RPMI7951 (cell line): Measurements from ENCODE around the gene KATNAL2. TPM values are rescaled to one million over a fixed set of nuclear protein-coding genes. Genes with fewer than 3 reads are reported as not detected.
"Not testable (repeated sequence)": the region's sequence is repeated elsewhere in the genome, so short reads cannot be mapped to it uniquely, and the experiment has no call there.

ENCODE experiments used
- DNase-seq: peaks from one replicate; pipeline ENCODE4 v3.0.0-alpha.2; 2012; ENCODE audit warnings: low read depth
- total RNA-seq: library from RNA; depleted of rRNA; stranded (reverse); fragments of >200 nt; shearing (Covaris generic); gene quantifications from 2 replicates; pipeline ENCODE4 v1.2.3, GENCODE V29; 2014

Gene KATNAL2
- total RNA-seq, 1 experiment from 2014 or later: 5.8 TPM

DNA sequence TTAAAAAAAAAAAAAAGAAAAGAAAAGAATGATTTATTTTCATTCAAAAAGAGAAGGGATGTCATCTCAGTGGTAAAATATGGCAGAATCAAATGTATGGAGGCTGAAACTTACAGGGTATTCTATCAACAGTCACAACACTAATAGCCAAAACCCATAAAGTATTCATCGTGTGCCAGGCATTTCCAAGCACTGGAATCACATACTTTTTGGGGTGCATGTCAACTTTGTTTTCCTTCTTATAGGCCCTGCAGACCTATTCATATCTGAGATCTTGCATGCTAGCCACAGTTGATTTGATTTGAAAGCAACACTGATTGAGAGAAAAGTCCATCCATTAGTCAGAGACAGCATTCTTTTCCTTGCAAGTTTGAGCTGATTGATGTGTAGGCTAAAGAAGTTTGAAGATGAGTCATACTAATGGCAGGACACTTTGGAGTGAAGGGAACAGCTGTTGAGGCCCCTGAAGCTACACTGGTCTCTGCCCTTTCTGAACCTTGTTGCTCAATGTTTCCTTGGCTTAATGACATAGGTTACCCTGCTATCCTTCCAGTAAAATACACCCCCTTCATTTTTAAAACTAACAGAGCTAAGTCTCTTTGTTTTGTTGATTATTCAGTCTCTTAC lies 22.0 kb downstream of the KATNAL2 start:
- DNase-seq: peak; percentile 94

DNA sequence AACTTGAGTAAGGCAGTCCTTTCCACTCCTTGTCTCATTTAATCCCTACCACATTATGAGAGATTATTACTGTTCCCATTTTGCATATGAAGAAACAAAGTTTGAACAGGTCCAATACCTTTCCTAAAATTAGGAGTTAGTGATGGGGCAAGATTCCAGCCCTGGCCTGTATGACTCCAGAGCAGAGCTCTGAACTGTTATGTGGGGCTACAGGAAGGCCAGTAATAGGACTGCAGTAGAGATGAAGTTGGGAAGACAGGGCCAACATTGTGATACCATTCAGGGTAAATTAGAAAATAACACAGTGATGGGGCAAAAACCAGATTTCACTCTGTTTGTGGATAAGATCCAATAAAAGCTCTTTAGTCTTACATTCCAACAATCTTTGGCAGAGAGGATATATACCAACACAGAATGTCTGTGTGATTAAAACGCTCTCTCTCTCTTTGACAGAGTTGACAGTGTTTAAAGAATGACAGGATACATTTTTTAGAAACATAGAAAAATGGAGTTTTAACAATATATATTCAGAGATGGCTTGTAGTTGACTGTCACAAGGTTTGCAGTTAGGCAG lies 22.7 kb downstream of the KATNAL2 start:
- DNase-seq: peak; percentile 22

DNA sequence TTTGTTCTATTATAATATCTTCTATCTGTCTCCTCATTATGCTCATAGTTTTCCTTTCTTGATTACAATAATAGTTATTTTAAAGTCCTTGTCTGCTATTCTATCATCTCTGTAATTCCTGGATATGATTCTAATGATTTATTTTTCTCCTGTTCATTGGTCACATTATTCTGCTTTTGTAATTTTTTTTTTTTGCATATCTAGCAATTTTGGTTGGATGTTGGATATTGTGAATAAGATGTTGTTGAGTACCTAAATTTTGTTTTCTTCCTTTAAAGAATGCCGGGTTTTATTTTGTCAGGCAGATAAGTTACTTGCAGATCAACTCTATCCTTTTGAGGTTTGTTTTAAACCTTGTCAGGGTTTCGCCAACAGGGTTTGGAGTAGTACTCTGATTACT lies 25.2 kb downstream of the KATNAL2 start:
- no peak for DNase-seq

DNA sequence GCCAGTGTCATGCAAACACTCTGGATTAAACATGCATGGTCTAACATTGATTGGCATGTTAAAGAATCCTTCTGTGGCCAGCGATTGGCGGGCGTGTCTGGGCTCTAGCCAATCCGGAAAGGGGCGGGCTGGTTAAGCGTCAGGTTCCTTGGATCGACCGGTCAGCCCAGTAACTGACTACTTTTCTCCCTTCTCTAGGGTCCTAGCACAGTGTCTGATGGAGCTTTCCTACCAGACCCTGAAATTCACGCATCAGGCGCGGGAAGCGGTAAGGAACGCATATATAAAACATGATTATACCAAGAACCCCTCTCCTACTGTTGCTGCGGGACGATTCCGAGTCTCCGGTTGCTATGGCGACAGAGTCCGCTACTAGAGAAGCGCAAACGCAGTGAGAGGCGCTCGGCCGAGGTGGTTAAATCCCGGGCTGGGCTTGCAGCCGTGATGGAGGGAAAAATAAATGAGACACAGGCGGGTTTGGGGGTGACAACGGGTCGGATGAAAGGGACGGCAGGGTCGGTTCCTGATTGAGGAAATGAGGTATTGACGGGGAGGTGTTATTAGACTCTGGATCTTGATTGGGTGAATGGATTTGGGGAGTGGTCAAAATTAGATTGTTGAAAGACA lies 29.4 kb downstream of the KATNAL2 start:
- DNase-seq: peak; percentile 90

DNA sequence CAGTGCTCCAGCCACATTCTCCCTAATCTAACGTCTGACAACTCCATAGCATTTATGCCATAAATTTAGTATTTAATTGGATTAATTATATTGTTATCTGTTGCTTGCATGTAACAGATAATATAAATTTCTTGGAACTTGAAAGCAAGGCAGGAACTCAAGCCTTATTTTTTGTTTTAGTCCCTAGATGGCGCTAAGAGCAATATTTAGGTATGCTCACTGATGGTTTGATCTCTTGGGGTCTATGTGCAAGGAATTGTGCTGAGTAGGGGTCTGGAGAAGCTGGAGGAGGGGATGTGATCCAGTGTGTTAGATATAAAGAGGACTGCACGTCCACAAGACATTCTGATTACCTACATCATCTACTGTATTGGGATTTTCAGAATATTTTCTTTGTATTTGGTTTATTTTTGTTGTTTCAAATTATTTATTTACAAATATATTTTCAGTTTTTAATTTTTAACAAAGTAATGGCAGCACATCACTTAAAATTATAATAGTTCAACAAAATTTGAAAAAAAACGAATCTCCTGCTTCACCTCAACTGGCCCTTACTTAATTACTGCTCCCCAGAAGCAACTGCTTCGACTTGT lies 32.8 kb downstream of the KATNAL2 start:
- peak; percentile 16 for DNase-seq

DNA sequence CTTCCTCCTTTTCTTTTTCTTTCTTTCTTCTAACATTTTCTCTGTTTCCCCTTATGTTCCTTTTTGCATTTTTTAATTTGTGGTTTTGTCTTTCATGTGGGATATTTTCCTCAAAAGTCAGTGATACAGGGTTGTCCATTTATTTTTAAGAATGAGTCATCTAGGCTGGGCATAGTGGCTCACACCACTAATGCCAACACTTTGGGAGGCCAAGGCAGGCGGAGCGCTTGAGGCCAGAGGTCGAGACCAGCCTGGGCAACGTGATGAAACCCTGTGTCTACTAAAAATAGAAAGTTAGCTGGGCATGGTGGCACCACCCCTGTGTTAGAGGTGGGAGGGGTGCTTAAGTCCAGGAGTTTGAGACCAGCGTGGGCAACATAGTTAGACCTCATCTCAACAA lies 35.8 kb downstream of the KATNAL2 start:
- peak; percentile 76 for DNase-seq

DNA sequence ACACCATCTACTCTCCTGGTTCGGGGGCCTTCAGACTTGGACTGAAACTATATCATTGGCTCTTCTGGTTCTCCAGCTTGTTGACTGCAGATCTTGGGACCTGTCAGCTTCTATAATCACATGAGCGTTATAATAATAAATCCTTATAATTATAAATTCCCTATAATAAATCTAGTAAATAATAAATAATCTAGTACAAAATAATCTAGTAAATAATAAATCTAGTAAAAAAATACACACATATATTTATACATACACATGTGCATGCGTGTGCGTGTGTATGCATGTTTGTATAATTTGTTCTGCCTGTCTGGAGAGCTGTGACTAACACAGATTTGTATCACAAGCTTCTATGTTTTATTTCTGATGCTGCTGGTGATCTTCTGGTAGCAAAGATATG lies 40.8 kb downstream of the KATNAL2 start:
- DNase-seq: no peak

DNA sequence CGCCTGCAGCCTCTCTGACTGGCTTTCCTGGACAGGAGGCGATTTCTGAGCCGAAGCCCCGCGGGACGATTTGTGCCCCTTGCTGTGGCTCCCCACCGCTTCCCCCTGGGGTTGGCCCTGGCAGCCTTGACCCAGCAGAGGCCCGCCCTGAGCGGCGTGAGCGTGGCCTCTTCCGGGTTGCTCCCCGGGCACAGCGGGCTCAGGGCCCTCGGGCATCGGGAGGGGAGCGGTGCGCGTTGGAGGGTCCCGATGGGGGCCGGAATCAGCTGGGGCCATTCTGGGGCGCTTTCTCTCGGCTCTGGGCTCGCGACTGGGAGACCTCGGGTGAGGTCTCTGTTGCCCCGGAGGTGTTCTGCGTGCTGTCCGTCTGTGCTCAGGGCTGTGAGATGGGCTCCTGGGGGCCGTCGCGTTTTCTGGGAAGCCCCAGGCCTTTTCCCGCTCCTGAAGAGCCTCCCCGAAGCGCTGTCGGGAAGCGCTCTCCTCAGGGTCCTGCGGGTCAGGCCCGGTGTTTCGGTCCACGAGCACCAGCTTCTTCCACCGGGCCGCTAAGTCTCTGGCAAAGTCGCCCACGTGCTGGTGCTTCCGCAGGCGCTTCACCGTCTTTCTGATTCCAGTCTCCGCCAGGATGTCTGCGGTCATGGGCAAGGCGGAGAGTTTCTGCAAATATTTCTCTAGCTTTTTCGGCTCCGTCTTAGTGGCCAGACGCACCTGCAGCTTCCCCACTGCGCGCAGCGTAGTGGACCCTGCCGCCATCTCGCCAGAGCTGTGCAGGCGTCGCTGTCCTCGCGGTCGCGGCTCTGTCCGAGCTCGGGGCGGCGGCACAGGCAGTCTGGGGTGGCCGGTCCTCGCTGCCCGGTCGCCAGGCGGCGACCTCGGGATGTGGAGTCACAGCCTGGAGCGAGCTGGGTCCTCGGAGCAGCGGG lies 46.5 kb downstream of the KATNAL2 start:
- not testable (repeated sequence) for DNase-seq

DNA sequence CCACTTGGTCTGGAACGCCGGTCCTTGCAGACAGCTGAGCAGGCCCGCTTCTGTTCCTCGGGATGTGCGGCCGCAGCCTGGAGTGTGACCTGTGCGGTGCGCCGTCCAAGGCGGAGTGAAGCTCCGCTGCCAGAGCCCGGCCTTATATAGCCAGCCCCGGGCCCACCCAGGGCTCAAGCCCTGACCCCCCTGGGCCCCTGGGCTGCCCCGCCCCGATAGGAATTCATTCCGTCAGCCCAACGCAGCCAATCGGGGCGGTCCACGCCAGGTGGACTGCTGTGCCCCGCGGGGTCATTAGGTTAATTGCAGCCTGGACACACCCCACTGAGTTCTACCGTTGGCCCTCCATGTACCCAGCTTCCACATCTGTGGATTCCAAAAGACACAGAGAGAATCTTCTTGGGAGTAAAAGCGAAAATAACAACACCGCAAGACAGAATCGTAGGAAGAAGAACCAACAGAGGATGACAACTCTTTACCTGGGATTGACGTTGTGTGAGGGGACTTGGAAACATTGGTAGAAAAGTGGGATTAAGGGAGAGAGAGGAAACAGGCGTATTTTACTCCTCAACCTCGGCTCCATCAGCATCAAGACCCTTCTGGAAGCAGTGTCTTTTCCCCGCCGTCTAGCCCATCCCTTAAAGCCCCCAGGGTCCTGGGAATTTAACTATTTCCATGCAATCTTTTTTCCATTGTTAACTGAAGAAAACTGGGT lies 47.3 kb downstream of the KATNAL2 start:
- DNase-seq: not testable (repeated sequence)

DNA sequence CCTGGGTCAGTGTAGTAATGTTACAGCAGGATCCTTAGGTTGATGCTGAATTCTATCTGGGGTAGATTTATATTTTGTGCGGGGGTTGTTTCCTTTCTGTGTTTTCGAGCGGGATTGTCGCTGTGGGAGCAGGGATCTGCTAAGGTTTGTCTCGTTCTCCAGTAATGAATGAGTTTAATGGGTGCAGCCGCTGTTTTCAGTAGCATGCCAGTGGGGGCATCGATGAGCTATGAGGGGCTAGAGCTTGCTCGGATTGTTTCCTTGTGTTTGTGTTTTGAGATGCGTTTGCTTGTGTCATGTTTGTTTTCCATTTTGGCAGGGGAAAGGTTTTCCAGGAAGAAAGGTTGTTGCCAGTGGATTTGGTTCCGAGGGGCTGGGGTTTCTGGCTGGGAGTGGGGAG lies 48.9 kb downstream of the KATNAL2 start:
- DNase-seq: not testable (repeated sequence)

DNA sequence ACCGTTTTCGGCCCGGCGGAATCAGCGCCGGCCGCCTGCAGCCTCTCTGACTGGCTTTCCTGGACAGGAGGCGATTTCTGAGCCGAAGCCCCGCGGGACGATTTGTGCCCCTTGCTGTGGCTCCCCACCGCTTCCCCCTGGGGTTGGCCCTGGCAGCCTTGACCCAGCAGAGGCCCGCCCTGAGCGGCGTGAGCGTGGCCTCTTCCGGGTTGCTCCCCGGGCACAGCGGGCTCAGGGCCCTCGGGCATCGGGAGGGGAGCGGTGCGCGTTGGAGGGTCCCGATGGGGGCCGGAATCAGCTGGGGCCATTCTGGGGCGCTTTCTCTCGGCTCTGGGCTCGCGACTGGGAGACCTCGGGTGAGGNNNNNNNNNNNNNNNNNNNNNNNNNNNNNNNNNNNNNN lies 52.1 kb downstream of the KATNAL2 start:
- not testable (repeated sequence) for DNase-seq

DNA sequence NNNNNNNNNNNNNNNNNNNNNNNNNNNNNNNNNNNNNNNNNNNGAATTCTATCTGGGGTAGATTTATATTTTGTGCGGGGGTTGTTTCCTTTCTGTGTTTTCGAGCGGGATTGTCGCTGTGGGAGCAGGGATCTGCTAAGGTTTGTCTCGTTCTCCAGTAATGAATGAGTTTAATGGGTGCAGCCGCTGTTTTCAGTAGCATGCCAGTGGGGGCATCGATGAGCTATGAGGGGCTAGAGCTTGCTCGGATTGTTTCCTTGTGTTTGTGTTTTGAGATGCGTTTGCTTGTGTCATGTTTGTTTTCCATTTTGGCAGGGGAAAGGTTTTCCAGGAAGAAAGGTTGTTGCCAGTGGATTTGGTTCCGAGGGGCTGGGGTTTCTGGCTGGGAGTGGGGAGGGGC lies 102.5 kb downstream of the KATNAL2 start:
- DNase-seq: not testable (repeated sequence)

DNA sequence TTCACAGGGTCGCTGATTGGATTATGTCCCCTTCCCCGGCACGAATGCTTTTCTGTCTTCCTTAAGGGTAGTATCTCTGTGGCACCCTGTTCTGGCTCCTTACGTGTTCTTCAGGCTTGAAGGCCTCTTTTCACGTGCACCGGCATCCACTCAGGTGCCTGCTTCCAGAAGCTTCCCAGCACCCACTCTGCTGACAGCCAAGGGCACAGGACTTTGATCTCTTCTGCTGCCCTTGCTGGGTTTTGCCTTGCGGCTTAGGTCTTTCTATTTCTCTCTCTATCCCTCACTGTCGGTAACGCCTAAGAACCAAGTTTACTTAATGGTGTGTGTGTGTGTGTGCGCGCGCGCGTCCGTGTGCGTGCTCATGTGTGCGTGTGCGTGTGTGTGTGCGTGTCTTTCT lies 103.4 kb downstream of the KATNAL2 start:
- not testable (repeated sequence) for DNase-seq

DNA sequence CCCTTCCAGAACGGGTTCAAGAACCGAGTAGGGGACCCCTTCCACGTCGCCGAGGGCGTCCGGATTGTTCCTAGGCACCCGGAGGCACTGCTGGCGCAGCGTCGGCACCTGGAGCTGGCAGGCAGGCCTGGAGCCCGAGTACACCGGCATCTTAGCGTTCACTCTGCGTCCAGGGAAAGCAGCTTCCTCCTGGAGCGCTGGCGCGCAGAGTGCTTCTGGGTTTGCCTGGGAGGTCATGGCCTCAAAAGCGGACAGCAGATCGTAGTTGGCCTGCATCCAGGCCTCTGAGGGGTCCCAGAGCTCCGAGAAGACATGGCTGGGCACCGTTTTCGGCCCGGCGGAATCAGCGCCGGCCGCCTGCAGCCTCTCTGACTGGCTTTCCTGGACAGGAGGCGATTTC lies 105.4 kb downstream of the KATNAL2 start:
- not testable (repeated sequence) for DNase-seq

DNA sequence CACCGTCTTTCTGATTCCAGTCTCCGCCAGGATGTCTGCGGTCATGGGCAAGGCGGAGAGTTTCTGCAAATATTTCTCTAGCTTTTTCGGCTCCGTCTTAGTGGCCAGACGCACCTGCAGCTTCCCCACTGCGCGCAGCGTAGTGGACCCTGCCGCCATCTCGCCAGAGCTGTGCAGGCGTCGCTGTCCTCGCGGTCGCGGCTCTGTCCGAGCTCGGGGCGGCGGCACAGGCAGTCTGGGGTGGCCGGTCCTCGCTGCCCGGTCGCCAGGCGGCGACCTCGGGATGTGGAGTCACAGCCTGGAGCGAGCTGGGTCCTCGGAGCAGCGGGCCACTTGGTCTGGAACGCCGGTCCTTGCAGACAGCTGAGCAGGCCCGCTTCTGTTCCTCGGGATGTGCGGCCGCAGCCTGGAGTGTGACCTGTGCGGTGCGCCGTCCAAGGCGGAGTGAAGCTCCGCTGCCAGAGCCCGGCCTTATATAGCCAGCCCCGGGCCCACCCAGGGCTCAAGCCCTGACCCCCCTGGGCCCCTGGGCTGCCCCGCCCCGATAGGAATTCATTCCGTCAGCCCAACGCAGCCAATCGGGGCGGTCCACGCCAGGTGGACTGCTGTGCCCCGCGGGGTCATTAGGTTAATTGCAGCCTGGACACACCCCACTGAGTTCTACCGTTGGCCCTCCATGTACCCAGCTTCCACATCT lies 106.5 kb downstream of the KATNAL2 start:
- DNase-seq: not testable (repeated sequence)

DNA sequence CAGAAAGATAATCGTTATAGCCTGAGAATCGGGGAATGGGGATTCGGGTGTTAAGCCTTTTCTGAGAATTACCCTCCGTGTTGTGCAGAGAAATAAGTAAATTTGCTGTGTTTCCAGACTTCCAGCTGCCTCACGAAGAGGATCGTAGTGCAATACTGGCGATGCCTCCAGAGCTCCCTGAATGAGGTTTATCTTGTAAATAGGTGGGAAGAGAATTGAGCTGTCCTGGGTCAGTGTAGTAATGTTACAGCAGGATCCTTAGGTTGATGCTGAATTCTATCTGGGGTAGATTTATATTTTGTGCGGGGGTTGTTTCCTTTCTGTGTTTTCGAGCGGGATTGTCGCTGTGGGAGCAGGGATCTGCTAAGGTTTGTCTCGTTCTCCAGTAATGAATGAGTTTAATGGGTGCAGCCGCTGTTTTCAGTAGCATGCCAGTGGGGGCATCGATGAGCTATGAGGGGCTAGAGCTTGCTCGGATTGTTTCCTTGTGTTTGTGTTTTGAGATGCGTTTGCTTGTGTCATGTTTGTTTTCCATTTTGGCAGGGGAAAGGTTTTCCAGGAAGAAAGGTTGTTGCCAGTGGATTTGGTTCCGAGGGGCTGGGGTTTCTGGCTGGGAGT lies 108.3 kb downstream of the KATNAL2 start:
- not testable (repeated sequence) for DNase-seq

DNA sequence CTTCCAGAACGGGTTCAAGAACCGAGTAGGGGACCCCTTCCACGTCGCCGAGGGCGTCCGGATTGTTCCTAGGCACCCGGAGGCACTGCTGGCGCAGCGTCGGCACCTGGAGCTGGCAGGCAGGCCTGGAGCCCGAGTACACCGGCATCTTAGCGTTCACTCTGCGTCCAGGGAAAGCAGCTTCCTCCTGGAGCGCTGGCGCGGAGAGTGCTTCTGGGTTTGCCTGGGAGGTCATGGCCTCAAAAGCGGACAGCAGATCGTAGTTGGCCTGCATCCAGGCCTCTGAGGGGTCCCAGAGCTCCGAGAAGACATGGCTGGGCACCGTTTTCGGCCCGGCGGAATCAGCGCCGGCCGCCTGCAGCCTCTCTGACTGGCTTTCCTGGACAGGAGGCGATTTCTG lies 111.3 kb downstream of the KATNAL2 start:
- not testable (repeated sequence) for DNase-seq

DNA sequence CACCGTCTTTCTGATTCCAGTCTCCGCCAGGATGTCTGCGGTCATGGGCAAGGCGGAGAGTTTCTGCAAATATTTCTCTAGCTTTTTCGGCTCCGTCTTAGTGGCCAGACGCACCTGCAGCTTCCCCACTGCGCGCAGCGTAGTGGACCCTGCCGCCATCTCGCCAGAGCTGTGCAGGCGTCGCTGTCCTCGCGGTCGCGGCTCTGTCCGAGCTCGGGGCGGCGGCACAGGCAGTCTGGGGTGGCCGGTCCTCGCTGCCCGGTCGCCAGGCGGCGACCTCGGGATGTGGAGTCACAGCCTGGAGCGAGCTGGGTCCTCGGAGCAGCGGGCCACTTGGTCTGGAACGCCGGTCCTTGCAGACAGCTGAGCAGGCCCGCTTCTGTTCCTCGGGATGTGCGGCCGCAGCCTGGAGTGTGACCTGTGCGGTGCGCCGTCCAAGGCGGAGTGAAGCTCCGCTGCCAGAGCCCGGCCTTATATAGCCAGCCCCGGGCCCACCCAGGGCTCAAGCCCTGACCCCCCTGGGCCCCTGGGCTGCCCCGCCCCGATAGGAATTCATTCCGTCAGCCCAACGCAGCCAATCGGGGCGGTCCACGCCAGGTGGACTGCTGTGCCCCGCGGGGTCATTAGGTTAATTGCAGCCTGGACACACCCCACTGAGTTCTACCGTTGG lies 112.4 kb downstream of the KATNAL2 start:
- DNase-seq: not testable (repeated sequence)

DNA sequence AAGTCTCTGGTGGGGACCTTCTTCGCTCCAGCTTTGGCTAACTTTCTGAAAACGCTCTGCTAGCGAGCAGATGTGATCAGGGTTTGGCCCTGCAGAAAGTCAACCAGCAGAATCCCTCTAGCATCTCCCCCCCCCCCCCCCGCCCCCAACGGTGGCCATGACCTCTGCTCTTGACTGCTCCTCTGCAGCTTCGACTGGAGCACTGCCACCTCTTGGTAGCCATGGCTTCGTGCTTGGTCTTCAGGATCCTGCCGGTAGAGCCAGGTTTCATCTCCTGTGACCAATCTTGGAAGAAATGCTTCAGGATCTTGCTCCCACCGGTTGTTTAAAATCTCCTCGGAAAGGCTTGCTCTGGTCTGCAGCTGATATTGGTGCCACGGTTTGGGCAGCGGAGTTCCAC lies 113.5 kb downstream of the KATNAL2 start:
- not testable (repeated sequence) for DNase-seq
